Measurements from ENCODE around the gene HLA-DQB1. TPM values are rescaled to one million over a fixed set of nuclear protein-coding genes. Genes with fewer than 3 reads are reported as not detected.

The HLA-DQB1 gene
- total and polyA plus RNA-seq, 2 donors (not counting 3 experiments of a cell fraction or from before 2014, with no cell fraction given): not detected

DNA sequence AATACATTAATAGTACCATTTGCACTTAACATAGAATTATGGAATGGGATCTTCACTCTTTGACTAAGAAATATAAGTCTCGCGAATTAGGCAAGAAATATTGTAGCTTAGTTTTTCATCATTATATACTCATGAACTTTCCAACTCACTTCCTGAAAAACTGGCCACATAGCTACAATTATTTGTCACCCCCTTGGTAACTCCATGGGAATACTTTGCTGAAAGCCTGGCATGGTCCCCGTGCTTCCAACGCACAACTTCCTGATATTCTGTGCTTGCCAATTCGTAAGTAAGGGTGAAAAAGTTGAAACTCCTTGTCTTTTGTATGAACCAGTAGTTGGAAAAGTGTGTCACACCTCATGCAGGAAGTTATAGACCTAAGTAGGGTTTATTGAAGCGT is 53.0 kb downstream of the HLA-DQB1 start:
- H3K9me3 ChIP-seq (replicated peaks; ENCODE audit: control insufficient read depth, insufficient read depth, low read length): no peaks in the 10 kb centered on the region
- intact Hi-C loops (cut with micrococcal nuclease) (no loop called here), dilution Hi-C loops (cut with MboI; ENCODE audit: extremely low pct_ligation_motif_present, low sequenced_read_pairs) (no loop called here)
- BruUV-seq (replicated peaks): no TSS peak
- POLR2A ChIA-PET: no interaction called here
- no peak overlapping the region for H3K9ac ChIP-seq (replicated peaks; ENCODE audit: extremely low read depth, insufficient read depth, low read length)
- H3K79me2 ChIP-seq (ENCODE audit: control insufficient read depth, insufficient read depth, low read length): no peaks in the 10 kb centered on the region
- H3K27me3 ChIP-seq (ENCODE audit: control insufficient read depth in 2 of 2, insufficient read depth in 2 of 2, low read length in 2 of 2): peaks cover 0 to 4% of the 10 kb centered on the region in 2 experiments
- DNase-seq (ENCODE audit: low read depth, low spot score) (no peak), FAIRE-seq (no peak)
- H3K4me1 ChIP-seq (ENCODE audit: control insufficient read depth, extremely low read depth, insufficient read depth, low read length): no peaks in the 10 kb centered on the region
- no peaks in the 10 kb centered on the region for H4K20me1 ChIP-seq (replicated peaks; ENCODE audit: control insufficient read depth, extremely low read depth, insufficient read depth, low read length)
- H3K9me1 ChIP-seq (replicated peaks; ENCODE audit: control insufficient read depth, extremely low read depth, insufficient read depth, low read length): no peaks in the 10 kb centered on the region
- H3K4me2 ChIP-seq (ENCODE audit: insufficient read depth, low read length): no peak overlapping the region
- H2AFZ ChIP-seq (ENCODE audit: low read depth, low read length): no peak overlapping the region
- H3K27ac ChIP-seq (ENCODE audit: insufficient read depth, low read depth, low read length): no peak overlapping the region
- TF ChIP-seq JUN (IDR thresholded peaks at IDR 0.05; ENCODE audit: borderline replicate concordance, insufficient read depth, insufficient read length, low read depth) (no peak), EZH2 (IDR thresholded peaks at IDR 0.05; ENCODE audit: borderline replicate concordance, low read depth, low read length, severe bottlenecking) (no peak), POLR2A (IDR thresholded peaks at IDR 0.05; ENCODE audit: low read depth, low read length) (no peak), POLR2AphosphoS5 (IDR thresholded peaks at IDR 0.05; ENCODE audit: insufficient read depth, low read depth, low read length) (no peak), MYC (IDR thresholded peaks at IDR 0.05; ENCODE audit: low read depth, low read length) (no peak), GATA2 (IDR thresholded peaks at IDR 0.05; ENCODE audit: insufficient read depth, insufficient read length, low read depth, low read length) (no peak), FOS (IDR thresholded peaks at IDR 0.05; ENCODE audit: borderline replicate concordance, insufficient read depth, low read length) (no peak)
- TF ChIP-seq, protein P1, sequence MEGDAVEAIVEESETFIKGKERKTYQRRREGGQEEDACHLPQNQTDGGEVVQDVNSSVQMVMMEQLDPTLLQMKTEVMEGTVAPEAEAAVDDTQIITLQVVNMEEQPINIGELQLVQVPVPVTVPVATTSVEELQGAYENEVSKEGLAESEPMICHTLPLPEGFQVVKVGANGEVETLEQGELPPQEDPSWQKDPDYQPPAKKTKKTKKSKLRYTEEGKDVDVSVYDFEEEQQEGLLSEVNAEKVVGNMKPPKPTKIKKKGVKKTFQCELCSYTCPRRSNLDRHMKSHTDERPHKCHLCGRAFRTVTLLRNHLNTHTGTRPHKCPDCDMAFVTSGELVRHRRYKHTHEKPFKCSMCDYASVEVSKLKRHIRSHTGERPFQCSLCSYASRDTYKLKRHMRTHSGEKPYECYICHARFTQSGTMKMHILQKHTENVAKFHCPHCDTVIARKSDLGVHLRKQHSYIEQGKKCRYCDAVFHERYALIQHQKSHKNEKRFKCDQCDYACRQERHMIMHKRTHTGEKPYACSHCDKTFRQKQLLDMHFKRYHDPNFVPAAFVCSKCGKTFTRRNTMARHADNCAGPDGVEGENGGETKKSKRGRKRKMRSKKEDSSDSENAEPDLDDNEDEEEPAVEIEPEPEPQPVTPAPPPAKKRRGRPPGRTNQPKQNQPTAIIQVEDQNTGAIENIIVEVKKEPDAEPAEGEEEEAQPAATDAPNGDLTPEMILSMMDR (IDR thresholded peaks at IDR 0.05; ENCODE audit: extremely low read depth in 1 of 2, insufficient read depth in 1 of 2, low read depth in 1 of 2, low read length in 2 of 2): no peak
- TF ChIP-seq, protein P2, sequence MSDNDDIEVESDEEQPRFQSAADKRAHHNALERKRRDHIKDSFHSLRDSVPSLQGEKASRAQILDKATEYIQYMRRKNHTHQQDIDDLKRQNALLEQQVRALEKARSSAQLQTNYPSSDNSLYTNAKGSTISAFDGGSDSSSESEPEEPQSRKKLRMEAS (IDR thresholded peaks at IDR 0.05; ENCODE audit: insufficient read depth, insufficient read length): no peak
- H3K4me3 ChIP-seq (replicated peaks in 1 of 3; ENCODE audit: insufficient read depth in 1 of 3, low read depth in 1 of 3, low read length in 3 of 3): no peak overlapping the region
- CTCF ChIA-PET: no interaction called here
- H3K36me3 ChIP-seq (ENCODE audit: control insufficient read depth in 2 of 2, extremely low read depth in 1 of 2, insufficient read depth in 2 of 2, low read length in 2 of 2): no peaks in the 10 kb centered on the region
